Panc1 (cell line): Measurements from ENCODE around the gene METTL24.

Source experiments
- SIN3A ChIP-seq: IDR thresholded peaks from 2 replicates; pipeline ENCODE4 v1.6.1; 2012; ENCODE audit warnings: low read depth, mild to moderate bottlenecking, low read length, moderate library complexity, borderline replicate concordance; ENCODE audit not compliant: insufficient read depth
- TF ChIP-seq, protein P1 (sequence below): fragments of 450-650 bp; IDR thresholded peaks from 2 replicates; pipeline ENCODE4 v1.5.1; 2017; ENCODE audit warnings: mild to moderate bottlenecking

DNA sequence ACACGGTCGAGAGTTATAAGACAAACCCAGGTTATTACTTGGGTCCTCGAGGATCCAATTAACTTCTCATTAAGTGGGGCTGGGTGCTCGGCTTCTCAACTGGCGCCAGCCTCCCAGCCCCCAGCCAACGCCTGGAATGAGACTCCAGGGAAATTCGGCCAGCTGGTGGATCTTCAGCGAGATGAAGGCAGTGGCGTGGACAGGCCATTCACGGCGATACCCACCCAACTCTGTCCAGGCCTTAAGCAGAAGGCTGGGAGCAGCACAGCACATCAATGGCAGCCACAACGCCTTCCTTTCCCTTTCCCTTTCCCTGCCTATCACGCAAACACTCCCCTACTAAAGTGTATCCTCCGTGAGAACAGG, 868 bp downstream of the METTL24 start:
- TF ChIP-seq, protein P1, sequence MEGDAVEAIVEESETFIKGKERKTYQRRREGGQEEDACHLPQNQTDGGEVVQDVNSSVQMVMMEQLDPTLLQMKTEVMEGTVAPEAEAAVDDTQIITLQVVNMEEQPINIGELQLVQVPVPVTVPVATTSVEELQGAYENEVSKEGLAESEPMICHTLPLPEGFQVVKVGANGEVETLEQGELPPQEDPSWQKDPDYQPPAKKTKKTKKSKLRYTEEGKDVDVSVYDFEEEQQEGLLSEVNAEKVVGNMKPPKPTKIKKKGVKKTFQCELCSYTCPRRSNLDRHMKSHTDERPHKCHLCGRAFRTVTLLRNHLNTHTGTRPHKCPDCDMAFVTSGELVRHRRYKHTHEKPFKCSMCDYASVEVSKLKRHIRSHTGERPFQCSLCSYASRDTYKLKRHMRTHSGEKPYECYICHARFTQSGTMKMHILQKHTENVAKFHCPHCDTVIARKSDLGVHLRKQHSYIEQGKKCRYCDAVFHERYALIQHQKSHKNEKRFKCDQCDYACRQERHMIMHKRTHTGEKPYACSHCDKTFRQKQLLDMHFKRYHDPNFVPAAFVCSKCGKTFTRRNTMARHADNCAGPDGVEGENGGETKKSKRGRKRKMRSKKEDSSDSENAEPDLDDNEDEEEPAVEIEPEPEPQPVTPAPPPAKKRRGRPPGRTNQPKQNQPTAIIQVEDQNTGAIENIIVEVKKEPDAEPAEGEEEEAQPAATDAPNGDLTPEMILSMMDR = no peak
- no peak for TF ChIP-seq SIN3A
